ENCODE data around the gene IFI44L. TPM values are rescaled to one million over a fixed set of nuclear protein-coding genes. Genes with fewer than 3 reads are reported as not detected.

IFI44L gene
- total RNA-seq, 1 experiment from 2014 or later = 0.10 TPM

GRCh38 chr1:78676347-78676982 is 56.2 kb downstream of the IFI44L start:
- DNase-seq (ENCODE audit: low read depth, low spot score) (peak; percentile 40), ATAC-seq (peak; percentile 63)
- H3K9ac ChIP-seq (ENCODE audit: low read length) = no peak overlapping the region
- ChIA-PET POLR2A (no interaction called here), CTCF (interaction anchor here (1.6 kb wide), 1 partner anchor 59 kb away, joined by 10 read pairs; no protein-coding TSS in a partner anchor), RAD21 (ENCODE audit: low non-redundant PET in 1 of 2, low total read pairs in 2 of 2, uncharacterized antibody in 2 of 2, unreplicated experiment in 2 of 2) (no interaction called here)
- no peaks in the 10 kb centered on the region for H3K36me3 ChIP-seq (ENCODE audit: control insufficient read depth in 1 of 2, insufficient read depth in 2 of 2, low read length in 2 of 2)
- intact Hi-C loops (cut with micrococcal nuclease) = loop anchor here (1.0 to 5.0 kb wide), 3 partner anchors 59 to 546 kb away; no protein-coding TSS in a partner anchor
- H3K4me1 ChIP-seq (ENCODE audit: control insufficient read depth in 1 of 2, insufficient read depth in 2 of 2, low read length in 2 of 2) = no peaks in the 10 kb centered on the region
- H3K27me3 ChIP-seq (ENCODE audit: insufficient read depth, low read length) = no peaks in the 10 kb centered on the region
- no peaks in the 10 kb centered on the region for H3K79me2 ChIP-seq (ENCODE audit: insufficient read depth, low read length)
- no peaks in the 10 kb centered on the region for H4K20me1 ChIP-seq (ENCODE audit: insufficient read depth)
- peak overlapping the region; percentile 2 for H2AFZ ChIP-seq (ENCODE audit: low read depth, low read length, poor library complexity, severe bottlenecking)
- H3K4me2 ChIP-seq (ENCODE audit: low read length) = no peak overlapping the region
- no peak overlapping the region for H3K4me3 ChIP-seq (replicated peaks in 1 of 2; ENCODE audit: low read depth in 1 of 2, low read length in 2 of 2)
- no peak overlapping the region for H3K27ac ChIP-seq (ENCODE audit: low read depth, low read length)
- TF ChIP-seq YY1 (IDR thresholded peaks at IDR 0.05; ENCODE audit: extremely low read depth, insufficient replicate concordance, low read depth, low read length) = no peak
- peak; percentile 62 to 83 (median 72); a peak in 5 of 6 replicates for TF ChIP-seq CTCF (IDR thresholded peaks at IDR 0.05 in 2 of 3, conservative IDR thresholded peaks at IDR 0.05 in 1 of 3; ENCODE audit: borderline replicate concordance in 1 of 3, insufficient read depth in 1 of 3, low read depth in 2 of 3, low read length in 2 of 3)
- no peak for TF ChIP-seq REST (IDR thresholded peaks at IDR 0.05; ENCODE audit: low read depth)
- TF ChIP-seq RAD21 (IDR thresholded peaks at IDR 0.05; ENCODE audit: low read depth) = peak; percentile 75
- no TSS peak for BruUV-seq (replicated peaks)
- no peaks in the 10 kb centered on the region for H3K9me2 ChIP-seq (ENCODE audit: insufficient read depth)
- H3K9me3 ChIP-seq (ENCODE audit: control insufficient read depth in 1 of 2, insufficient read depth in 1 of 2, low read depth in 1 of 2, low read length in 2 of 2) = no peaks in the 10 kb centered on the region

Measured in HCT116 (cell line).